Endothelial cell of umbilical vein (primary cell): ENCODE data around the gene TAS2R19.

Source experiments
- POLR2A ChIP-seq: IDR thresholded peaks from 2 replicates; pipeline ENCODE4 v1.6.1; 2012; ENCODE audit warnings: low read depth, mild to moderate bottlenecking, control low read depth, low read length
- TF ChIP-seq, protein P1 (sequence below): IDR thresholded peaks from 2 replicates; pipeline ENCODE4 v1.6.1; 2011; ENCODE audit not compliant: insufficient read depth, insufficient read length

DNA sequence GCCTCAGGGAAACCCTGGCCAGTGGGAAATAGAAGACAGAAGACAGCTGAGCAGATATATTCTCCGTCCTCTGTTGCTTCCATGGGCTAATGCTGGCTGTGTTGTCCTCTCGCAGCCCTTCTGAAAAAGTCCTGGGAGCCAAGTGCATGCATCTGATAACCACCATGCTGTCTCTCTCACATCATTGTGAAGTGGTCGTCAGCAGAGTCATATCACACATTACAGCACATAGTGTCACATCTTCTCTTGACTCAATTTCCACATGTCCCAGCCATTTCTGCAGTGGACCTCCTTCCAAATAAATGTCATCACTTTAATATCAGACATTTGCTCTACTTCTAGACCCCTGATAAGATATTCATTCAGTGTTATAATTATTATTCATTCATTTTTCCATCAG is 28.1 kb downstream of the TAS2R19 start:
- TF ChIP-seq POLR2A: no peak
- TF ChIP-seq, protein P1, sequence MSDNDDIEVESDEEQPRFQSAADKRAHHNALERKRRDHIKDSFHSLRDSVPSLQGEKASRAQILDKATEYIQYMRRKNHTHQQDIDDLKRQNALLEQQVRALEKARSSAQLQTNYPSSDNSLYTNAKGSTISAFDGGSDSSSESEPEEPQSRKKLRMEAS: no peak
